Germinal center (tissue), 1 donor: ENCODE measurements around the gene OTX1.

Experiments
- DNase-seq: peaks from one replicate; pipeline ENCODE4 v3.0.0; 2012; ENCODE audit warnings: mixed read lengths, low spot score

The OTX1 gene

GRCh38 chr2:63047321-63048279 lies 3.0 kb upstream of the OTX1 start:
- DNase-seq = no peak

GRCh38 chr2:63048367-63049171 lies 2.1 kb upstream of the OTX1 start:
- no peak for DNase-seq

DNA sequence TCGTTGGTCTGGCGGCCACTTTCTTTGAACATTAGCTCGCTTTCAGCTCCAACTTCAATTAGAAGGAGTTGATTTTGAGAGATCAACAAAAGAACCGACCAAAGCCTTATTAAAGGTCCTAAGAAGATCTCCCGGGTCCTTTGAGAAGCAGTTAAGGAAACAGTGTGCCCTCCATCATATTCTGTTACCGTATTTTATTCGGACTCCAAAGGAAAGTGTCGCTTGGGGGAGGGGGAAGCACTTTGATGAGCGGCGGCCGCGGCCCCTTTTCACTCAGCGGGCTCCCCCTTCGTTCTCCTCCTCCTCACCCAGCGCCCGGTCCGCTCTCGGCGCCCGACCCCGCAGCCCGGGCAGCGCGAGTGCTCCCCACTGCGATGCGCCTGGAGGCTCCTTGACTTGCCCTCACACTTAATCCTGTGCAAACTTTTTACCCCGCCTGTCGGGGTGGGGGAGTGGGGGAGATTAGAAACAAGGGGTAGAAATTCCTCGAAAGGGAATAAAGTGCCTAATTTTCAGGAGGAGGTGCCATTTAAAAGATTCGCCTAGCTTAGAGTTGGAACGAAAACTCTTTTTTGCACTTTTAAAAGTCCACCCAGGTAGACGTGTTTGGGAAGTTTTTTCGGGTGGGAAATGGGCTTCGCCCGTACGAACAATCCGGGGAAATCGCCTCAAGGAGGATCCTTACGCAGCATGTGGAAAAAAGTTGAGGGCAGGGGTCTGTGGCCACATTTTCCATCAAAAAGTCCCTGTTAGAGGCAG lies 1.2 kb upstream of the OTX1 start:
- DNase-seq = no peak

DNA sequence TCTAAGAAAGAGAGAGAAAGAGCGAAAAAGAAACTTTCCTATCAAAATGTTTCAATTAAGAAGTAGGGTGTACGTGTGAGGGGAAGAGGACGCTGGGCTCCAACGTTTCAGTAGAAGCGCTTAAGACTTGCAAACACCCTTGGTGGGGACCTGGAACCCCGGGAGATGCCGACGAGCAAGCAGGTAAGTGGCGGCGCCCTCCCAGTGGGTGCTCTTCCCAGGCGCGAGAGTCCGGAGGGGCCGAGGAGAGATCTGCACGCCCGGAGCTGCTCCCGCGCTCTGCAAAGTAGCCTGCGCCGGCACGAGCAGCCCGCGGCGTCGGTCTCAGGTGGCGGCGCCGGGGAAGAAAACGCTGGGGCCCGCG lies 678 bp upstream of the OTX1 start:
- no peak for DNase-seq

GRCh38 chr2:63051042-63051794 lies 588 bp downstream of the OTX1 start:
- no peak for DNase-seq

DNA sequence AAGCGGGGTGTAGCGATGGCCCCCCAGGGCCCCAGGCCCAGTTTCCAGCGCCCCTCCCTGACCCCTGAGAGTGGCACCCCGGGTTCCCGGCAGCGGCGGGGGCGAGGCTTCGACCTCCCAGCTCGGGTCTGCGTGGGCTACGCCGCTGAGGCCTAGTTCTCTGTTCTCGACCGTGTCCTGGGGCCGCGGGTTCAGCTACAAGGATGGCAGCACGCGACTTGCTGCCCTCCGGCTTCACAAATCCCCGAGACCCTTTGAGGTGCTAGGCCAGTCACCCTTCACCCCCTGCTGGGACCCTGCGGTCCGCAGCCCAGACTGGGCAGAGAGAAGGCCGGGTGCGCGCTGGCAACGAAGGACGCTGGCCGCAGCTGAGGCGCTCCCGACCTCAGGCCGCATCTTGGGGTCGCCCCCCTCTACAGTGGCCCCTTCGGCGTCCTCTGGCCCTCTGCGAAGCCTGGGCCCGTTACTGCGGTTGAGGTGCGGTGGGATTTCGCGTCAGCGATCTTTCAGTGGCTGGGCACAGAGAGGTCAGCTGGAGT lies 1.2 kb downstream of the OTX1 start:
- DNase-seq = no peak

DNA sequence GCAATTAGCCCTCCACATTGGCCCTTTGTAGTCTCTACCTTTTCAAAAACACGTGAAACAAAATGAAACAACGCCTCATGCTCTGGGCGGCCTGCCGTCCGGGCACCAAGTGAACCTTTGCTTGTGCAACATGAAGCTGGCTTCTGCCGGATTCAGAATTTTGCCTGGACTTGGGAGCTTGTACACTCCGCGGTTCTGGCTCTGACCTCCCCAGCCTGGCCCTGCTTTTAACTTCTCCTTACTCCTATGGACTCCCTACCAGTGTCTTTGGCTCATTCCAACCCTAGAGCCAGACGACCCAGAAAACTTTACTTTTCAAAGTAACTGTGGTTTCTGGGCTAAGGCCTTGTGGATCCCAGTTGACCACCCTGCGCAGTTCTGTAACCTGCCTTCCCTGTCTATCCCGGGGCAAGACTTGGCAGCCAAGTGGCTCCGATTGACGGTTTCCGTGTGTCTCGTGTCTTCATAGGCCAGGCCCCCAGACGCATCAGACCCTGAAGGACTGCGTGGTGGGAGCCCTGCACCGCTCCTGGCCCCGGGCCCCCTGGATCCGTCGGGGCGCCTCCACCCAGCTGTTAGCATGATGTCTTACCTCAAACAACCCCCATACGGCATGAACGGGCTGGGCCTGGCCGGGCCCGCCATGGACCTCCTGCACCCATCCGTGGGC lies 1.9 kb downstream of the OTX1 start:
- no peak for DNase-seq

DNA sequence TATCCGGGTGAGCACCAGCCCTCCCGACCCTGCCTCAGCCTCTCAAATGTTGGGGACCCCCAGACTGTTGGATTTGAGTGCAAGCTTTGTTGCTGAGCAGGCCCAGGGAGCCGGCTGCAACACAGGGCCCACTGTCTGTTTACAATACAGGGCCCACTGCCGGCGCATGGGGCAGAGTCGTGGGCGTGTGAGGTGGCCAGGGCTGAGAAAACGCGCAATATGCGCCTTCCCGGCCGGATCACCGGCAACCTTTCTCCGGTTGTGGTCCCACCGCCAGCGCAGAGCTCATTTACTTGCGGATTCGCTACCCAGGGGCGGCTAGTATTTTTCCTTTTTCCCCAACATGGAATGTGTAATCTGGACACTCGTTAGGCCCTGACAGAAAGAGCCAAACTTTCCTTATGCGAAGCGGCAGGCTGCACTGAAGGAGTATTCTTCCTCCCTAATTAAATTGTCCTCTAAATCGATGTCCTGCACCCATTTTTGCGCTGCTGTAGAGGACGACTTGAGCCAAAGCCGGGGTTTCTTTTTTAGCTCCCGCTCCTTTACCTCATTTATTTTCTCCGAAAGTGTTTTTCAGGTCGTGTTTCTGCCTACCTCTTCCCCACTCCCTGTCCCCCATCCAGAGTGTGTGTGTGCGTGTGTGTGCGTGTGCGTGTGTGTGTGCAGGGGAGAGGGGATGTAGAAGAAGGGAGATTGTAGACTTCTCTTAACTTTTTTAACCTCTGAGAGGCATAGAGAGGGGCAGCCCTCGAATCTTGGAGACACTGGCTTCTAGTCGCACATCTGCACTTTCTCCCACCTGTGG lies 2.7 kb downstream of the OTX1 start:
- no peak for DNase-seq

DNA sequence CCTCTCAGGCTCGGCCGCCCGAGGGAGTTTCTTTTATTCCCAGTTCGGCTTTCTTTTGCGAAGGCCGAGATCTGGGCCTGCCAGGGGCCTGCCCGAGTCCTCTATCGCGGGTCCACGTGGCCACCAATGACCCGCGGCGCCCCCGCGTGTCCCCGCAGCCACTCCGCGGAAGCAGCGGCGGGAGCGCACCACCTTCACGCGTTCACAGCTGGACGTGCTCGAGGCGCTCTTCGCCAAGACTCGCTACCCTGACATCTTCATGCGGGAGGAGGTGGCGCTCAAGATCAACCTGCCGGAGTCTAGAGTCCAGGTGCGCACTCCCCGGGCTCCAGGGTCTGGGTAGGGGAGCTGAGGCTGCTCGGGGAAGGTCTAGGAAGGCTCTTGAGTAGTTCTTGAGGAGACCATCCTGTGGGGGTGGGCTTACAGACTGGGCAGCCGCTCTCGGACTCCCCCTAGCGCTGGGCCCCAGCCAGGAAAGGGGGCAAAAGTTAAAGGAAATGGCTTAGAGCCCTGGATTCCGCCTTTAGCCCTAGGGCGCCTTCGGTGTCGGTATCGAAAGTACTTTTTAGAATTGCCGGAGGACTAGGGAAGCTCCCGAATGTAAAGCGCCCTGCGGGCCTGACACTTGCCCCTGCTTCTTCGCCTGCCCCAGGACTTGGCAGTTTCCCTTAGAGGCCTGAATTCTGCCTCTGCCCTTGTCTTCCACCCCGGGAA lies 3.4 kb downstream of the OTX1 start:
- no peak for DNase-seq

DNA sequence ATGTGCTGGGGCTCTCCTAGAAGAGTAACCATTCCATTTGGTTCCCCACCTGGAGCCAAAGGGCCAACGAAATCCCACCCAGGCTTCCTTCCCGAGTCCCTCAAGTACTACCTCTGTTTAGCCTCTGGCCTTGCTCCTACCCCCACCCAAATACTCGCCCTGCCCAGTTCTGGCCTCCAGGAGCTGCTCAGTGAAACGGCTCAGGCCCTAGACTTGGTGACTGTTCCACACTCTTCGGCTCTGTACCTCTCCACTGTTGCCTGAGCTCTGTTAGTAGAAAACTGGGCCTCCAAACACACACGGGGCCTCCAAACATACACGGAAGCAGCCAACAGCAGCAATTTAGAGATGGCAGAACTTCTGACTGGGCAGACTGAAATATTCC lies 4.2 kb downstream of the OTX1 start:
- DNase-seq = no peak

- DNase-seq = no peak
Observed at GRCh38 chr2:63055226-63056106, 4.8 kb downstream of the OTX1 start.

GRCh38 chr2:63056107-63057050 lies 5.7 kb downstream of the OTX1 start:
- no peak for DNase-seq

DNA sequence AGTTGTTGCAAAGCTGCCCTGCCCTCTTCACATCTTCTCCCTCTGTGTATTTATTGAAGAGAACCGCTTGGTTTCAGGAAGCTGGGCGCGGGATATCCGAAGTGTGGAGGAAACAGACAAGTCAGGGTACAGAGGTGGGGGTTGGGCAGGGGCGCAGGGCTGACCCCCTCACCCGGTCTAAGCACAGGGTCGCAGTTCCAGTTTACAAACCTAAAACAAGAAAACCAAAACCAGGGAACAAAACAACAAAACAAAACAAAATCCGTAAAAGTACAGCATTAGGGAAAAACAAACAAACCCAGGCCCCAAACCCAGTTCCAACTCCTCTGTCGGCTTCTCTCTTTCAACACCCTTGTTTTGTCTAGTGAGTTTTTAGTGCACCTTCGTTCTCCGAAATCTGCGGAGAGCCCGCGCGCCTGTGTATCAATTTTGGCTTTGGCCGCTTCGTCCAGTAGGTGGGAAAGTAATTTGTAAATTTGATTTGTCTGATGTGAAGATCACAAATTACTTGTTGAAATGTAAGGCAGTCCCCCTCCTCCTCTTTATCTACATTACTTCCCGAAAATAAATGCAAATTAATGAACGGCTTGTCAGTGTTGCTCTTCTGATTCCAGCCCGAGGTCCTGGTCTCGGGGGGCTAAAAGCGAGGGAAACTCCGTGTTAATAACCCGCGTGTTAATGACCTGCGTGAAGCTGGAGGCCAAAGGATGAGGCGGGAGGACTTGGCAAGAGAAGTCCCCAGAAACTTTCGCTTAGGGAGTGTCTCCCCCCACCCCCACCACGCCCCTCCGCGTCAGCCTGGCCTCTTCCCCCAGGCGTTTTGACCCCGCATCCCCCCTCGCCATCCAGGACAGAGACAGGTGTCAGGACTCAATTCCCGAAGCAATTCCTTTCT lies 6.9 kb downstream of the OTX1 start:
- no peak for DNase-seq

- DNase-seq = no peak
Observed at GRCh38 chr2:63058144-63058920, 7.7 kb downstream of the OTX1 start.
